Measurements from ENCODE around the gene PRRG3.

Gene PRRG3

GRCh38 chrX:151746502-151746901, 51.2 kb downstream of the PRRG3 start:
- no peak for TF ChIP-seq CTCF (conservative IDR thresholded peaks at IDR 0.05; ENCODE audit: control insufficient read depth, insufficient read depth, low read depth, low read length)
- no peak for DNase-seq (ENCODE audit: low read depth)
- H3K4me3 ChIP-seq (ENCODE audit: control insufficient read depth, low read depth, low read length): no peak overlapping the region

DNA sequence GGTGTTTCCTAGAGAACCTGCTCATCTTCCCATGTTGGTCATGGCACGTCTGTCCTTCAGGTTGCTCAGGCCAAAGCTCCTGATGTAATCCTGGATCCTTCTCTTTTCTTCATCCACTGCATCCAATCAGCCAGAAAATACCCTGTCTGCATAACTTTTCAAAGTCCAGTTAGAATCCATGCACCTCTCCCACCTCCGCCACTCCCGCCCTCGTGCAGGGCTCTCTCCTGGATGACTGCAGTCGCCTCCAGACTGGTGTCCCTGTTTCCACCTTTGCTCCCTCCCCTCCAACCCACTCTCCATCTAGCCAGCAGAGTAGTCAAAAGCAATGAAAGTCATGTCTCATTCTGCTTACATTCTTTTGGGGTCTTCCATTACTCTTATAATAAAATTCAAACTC, 55.3 kb downstream of the PRRG3 start:
- no peak for TF ChIP-seq CTCF (conservative IDR thresholded peaks at IDR 0.05; ENCODE audit: control insufficient read depth, insufficient read depth, low read depth, low read length)
- no peak overlapping the region for H3K4me3 ChIP-seq (ENCODE audit: control insufficient read depth, low read depth, low read length)
- no peak for DNase-seq (ENCODE audit: low read depth)

- no peak overlapping the region for H3K4me3 ChIP-seq (ENCODE audit: control insufficient read depth, low read depth, low read length)
- no peak for TF ChIP-seq CTCF (conservative IDR thresholded peaks at IDR 0.05; ENCODE audit: control insufficient read depth, insufficient read depth, low read depth, low read length)
- DNase-seq (ENCODE audit: low read depth): no peak
Observed at GRCh38 chrX:151752847-151753246, 57.6 kb downstream of the PRRG3 start.

- TF ChIP-seq CTCF (conservative IDR thresholded peaks at IDR 0.05; ENCODE audit: control insufficient read depth, insufficient read depth, low read depth, low read length): peak; percentile 74
- no peak overlapping the region for H3K4me3 ChIP-seq (ENCODE audit: control insufficient read depth, low read depth, low read length)
- peak; percentile 58 for DNase-seq (ENCODE audit: low read depth)
Observed at GRCh38 chrX:151753313-151754046, 58.2 kb downstream of the PRRG3 start.

GRCh38 chrX:151754047-151754429, 58.8 kb downstream of the PRRG3 start:
- H3K4me3 ChIP-seq (ENCODE audit: control insufficient read depth, low read depth, low read length): no peak overlapping the region
- peak; percentile 79 for DNase-seq (ENCODE audit: low read depth)
- no peak for TF ChIP-seq CTCF (conservative IDR thresholded peaks at IDR 0.05; ENCODE audit: control insufficient read depth, insufficient read depth, low read depth, low read length)

GRCh38 chrX:151754641-151755215, 59.5 kb downstream of the PRRG3 start:
- no peak for TF ChIP-seq CTCF (conservative IDR thresholded peaks at IDR 0.05; ENCODE audit: control insufficient read depth, insufficient read depth, low read depth, low read length)
- no peak overlapping the region for H3K4me3 ChIP-seq (ENCODE audit: control insufficient read depth, low read depth, low read length)
- no peak for DNase-seq (ENCODE audit: low read depth)
